SK-N-MC (cell line): ENCODE measurements around the gene TMEM140.

Source experiments
- EZH2 ChIP-seq: fragments of 200-600 bp; sonication (generic); IDR thresholded peaks from one replicate; pipeline ENCODE4 v1.6.1; 2017; ENCODE audit warnings: antibody characterized with exemption
- POLR2AphosphoS5 ChIP-seq: IDR thresholded peaks from 2 replicates; pipeline ENCODE4 v1.6.1; 2012; ENCODE audit warnings: mild to moderate bottlenecking, low read depth, low read length, borderline replicate concordance

DNA sequence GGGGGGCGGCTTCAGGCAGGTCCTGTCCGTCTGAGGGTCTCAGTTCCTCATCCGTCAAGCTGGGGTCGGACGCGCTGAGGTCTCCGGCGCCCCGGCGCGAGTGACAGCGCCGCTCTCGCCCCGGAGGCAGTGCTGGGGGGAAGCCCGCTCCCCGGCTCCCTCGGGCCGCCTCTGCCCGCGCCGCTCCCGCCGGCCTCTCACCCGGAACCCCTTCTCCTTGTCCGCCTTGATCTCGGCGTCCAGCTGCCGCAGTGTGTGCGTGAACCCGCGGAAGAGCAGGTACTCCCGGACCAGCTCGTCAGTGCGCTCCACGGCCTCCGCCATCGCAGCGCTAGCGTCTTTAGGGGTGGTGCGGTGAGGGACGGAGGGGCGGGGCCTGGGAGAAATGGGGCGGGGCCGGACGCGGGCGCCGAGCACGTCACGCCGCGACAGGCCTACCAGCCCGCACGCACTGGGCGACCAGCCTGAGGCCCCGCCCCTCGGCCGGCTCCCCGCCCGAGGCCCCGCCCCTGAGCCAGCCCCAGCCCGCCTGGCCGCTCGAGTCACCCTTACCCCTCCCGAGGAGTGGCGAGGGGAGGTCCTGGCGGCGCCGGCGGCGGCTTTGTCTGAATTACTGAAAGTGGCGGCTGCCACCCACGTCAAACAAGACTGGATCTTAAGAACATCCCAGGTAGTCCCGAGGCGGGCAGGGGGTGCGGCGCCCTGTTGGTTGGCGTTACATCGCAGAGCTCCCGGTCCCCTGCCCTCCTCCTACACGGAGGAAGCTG, 63.5 kb downstream of the TMEM140 start, which contains the start of gene WDR91:
- TF ChIP-seq EZH2 (no peak), POLR2AphosphoS5 (peak; percentile 88)
